Esophagus muscularis mucosa (tissue), 4 donors: ENCODE data around the gene SFT2D1. TPM values are rescaled to one million over a fixed set of nuclear protein-coding genes. Genes with fewer than 3 reads are reported as not detected.

Experiments
- DNase-seq: peaks from one replicate; pipeline ENCODE4 v3.0.0-alpha.2; 2017; ENCODE audit errors: extremely low spot score
- H3K27ac ChIP-seq, 4 donors: fragments of 200-600 bp; sonication (generic); replicated peaks in 1 of 4; 1 replicate in 3 of 4; 2 replicates in 1 of 4; pipeline ENCODE4 v1.5.1; 2016 to 2019; ENCODE audit warnings: mild to moderate bottlenecking in 1 of 4
- H3K27me3 ChIP-seq, 4 donors: fragments of 200-600 bp; sonication (generic); one replicate each; pipeline versions ENCODE4 v1.5.1 to v1.6.0; 2016 to 2019
- H3K36me3 ChIP-seq, 4 donors: fragments of 200-600 bp; sonication (generic); one replicate each; pipeline ENCODE4 v1.5.1; 2016 to 2019
- H3K4me1 ChIP-seq, 4 donors: fragments of 200-600 bp; sonication (generic); one replicate each; pipeline ENCODE4 v1.5.1; 2016 to 2019
- H3K4me3 ChIP-seq, 4 donors: fragments of 200-600 bp; sonication (generic); 1 replicate in 2 of 4; 2 replicates in 2 of 4; pipeline ENCODE4 v1.5.1; 2016 to 2019; ENCODE audit warnings: mild to moderate bottlenecking in 4 of 4, moderate library complexity in 1 of 4
- H3K9me3 ChIP-seq, 4 donors: fragments of 200-600 bp; sonication (generic); 1 replicate in 3 of 4; 2 replicates in 1 of 4; pipeline ENCODE4 v1.5.1; 2016 to 2019
- CTCF ChIP-seq, 3 experiments: fragments of 200-600 bp in 2 of 3; fragments of 450-650 bp in 1 of 3; sonication (generic) in 2 of 3; IDR thresholded peaks; one replicate each; pipeline ENCODE4 v1.5.1; 2017 to 2019; ENCODE audit warnings: antibody characterized with exemption in 3 of 3, mild to moderate bottlenecking in 2 of 3, moderate library complexity in 1 of 3
- EP300 ChIP-seq: sonication (generic); formaldehyde crosslinking; IDR thresholded peaks from one replicate; pipeline ENCODE4 v1.6.1; 2017; ENCODE audit warnings: antibody characterized with exemption
- POLR2A ChIP-seq: fragments of 450-650 bp; IDR thresholded peaks from one replicate; pipeline ENCODE4 v1.6.1; 2017; ENCODE audit warnings: antibody characterized with exemption, moderate library complexity, mild to moderate bottlenecking, low read depth
- POLR2AphosphoS5 ChIP-seq, 2 donors: sonication (generic); formaldehyde crosslinking; IDR thresholded peaks; one replicate each; pipeline ENCODE4 v1.6.1; 2017; ENCODE audit warnings: antibody characterized with exemption in 2 of 2
- WGBS: methylation state at CpG from one replicate; pipeline ENCODE4 v1.1.5; 2018; 5-methylcytosine and 5-hydroxymethylcytosine counted together
- intact Hi-C: fragments of 100-400 bp; cut with DNase I; formaldehyde crosslinking; loops from one replicate; pipeline ENCODE4 v1.15.1; 2023
- total RNA-seq, 4 donors: library from RNA; depleted of rRNA; stranded (reverse); fragments of >200 nt; gene quantifications; one replicate each; pipeline versions ENCODE4 v1.1.0 to v1.2.1, GENCODE V29; 2016

Gene SFT2D1
- total RNA-seq, 4 donors from 2014 or later: 19.8 to 34.9 (median 27.9) TPM

DNA sequence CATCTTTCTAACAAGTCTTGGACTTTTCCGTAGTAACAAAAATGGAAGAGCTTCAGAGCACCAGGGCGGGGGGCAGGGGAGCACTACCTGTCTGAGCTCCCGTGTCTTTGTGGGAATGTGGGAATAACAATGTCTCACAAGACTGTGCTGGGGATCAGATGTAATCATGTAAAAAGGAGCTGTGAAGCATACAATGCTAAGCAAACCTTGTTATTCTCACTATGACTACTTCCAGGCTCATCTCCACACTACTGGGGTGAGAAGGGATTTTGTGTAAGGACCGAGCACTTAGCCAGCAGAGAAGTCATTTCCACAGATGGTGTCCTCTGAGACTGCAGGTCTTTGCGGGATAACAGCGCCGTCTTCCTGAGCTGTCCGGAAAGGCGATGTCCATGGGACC is 61.2 kb downstream of the SFT2D1 start:
- Histone ChIP-seq H3K36me3 (no peaks in the 10 kb centered on the region), H3K4me3 (no peak overlapping the region), H3K4me1 (peaks cover 0 to 12% (median 8%) of the 10 kb centered on the region in 4 donors), H3K9me3 (no peaks in the 10 kb centered on the region), H3K27ac (no peak overlapping the region), H3K27me3 (peaks cover 0 to 34% (median 0%) of the 10 kb centered on the region in 4 donors)
- WGBS: 90% methylated on average over 9 of the region's 9 CpGs
- intact Hi-C loops: no loop called here
- DNase-seq: no peak
- TF ChIP-seq POLR2A: no peak
- no peak for TF ChIP-seq POLR2AphosphoS5 (IDR thresholded peaks at IDR 0.05)
- no peak for TF ChIP-seq EP300
- no peak for TF ChIP-seq CTCF (IDR thresholded peaks at IDR 0.05)

DNA sequence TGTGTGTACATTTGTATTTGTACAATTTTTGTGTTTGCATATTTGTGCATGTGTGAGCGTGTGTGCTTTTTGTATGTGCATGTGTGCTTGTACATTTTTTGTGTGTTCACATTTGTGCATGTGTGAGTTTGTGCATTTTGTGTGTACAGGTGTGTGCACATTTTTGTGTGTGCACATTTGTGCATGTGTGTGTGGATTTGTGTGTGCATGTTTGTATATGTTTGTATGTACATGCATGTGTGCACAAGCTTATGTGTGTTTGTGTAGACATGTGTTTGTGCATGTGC is 63.0 kb downstream of the SFT2D1 start:
- Histone ChIP-seq H3K27ac (no peak overlapping the region), H3K4me3 (no peak overlapping the region), H3K9me3 (no peaks in the 10 kb centered on the region), H3K36me3 (no peaks in the 10 kb centered on the region), H3K27me3 (peaks cover 0 to 43% (median 0%) of the 10 kb centered on the region in 4 donors), H3K4me1 (peaks cover 0 to 19% (median 14%) of the 10 kb centered on the region in 4 donors)
- intact Hi-C loops: no loop called here
- no peak for TF ChIP-seq CTCF (IDR thresholded peaks at IDR 0.05)
- TF ChIP-seq POLR2A: no peak
- TF ChIP-seq POLR2AphosphoS5 (IDR thresholded peaks at IDR 0.05): no peak
- no peak for DNase-seq
- 85% methylated on average over 1 of the region's 1 CpG for WGBS

DNA sequence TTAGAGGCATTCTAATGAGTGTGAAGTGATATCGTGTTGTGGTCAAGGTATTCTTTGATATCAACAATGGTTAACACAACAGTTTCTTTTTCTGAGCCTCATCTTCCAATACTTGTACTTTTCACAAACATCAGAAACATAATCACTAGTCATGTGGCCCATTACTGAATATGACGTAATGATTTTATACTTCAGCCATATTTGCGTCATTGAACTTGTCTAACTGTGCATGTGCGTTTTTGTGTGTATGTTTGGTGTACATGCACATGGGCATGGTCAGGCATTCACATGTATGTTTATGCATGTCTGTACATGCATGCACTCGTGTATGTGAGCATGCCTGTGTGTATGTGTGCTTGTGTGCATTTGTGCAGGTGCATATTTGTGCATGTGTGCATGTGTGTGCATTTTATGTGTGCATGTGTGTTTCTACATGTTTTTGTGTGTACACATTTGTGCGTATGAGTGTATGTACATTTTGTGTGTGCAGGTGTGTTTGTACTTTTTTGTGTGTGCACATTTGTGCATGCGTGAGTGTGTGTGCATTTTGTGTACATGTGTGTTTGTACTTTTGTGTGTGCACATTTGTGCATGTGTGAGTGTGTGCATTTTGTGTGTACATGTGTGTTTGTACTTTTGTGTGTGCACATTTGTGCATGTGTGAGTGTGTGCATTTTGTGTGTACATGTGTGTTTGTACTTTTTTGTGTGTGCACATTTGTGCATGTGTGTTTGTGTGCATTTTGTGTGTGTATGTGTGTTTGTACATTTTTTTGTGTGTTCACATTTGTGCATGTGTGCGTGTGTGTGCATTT is 63.6 kb downstream of the SFT2D1 start:
- intact Hi-C loops: no loop called here
- Histone ChIP-seq H3K36me3 (no peaks in the 10 kb centered on the region), H3K4me1 (peaks cover 0 to 19% (median 14%) of the 10 kb centered on the region in 4 donors), H3K9me3 (no peaks in the 10 kb centered on the region), H3K4me3 (no peak overlapping the region), H3K27me3 (peaks cover 0 to 38% (median 0%) of the 10 kb centered on the region in 4 donors), H3K27ac (no peak overlapping the region)
- no peak for TF ChIP-seq POLR2A
- TF ChIP-seq EP300: no peak
- TF ChIP-seq CTCF (IDR thresholded peaks at IDR 0.05): no peak
- no peak for TF ChIP-seq POLR2AphosphoS5 (IDR thresholded peaks at IDR 0.05)
- 83% methylated on average over 8 of the region's 8 CpGs for WGBS
- DNase-seq: no peak

GRCh38 chr6:166277892-166278578 is 64.3 kb downstream of the SFT2D1 start:
- Histone ChIP-seq H3K9me3 (no peaks in the 10 kb centered on the region), H3K36me3 (no peaks in the 10 kb centered on the region), H3K4me1 (peaks cover 0 to 19% (median 14%) of the 10 kb centered on the region in 4 donors), H3K4me3 (no peak overlapping the region), H3K27me3 (peaks cover 0 to 32% (median 0%) of the 10 kb centered on the region in 4 donors), H3K27ac (no peak overlapping the region)
- 92% methylated on average over 11 of the region's 11 CpGs for WGBS
- DNase-seq: no peak
- no peak for TF ChIP-seq POLR2AphosphoS5 (IDR thresholded peaks at IDR 0.05)
- no peak for TF ChIP-seq CTCF (IDR thresholded peaks at IDR 0.05)
- no peak for TF ChIP-seq POLR2A
- no peak for TF ChIP-seq EP300
- intact Hi-C loops: loop anchor here (2.0 kb wide), 1 partner anchor 121 kb away; no protein-coding TSS in a partner anchor
